ENCODE measurements around the gene BIRC5.
A peak's percentile ranks its signal among the peaks of the same experiment; 100 is the strongest.

BIRC5 gene

DNA sequence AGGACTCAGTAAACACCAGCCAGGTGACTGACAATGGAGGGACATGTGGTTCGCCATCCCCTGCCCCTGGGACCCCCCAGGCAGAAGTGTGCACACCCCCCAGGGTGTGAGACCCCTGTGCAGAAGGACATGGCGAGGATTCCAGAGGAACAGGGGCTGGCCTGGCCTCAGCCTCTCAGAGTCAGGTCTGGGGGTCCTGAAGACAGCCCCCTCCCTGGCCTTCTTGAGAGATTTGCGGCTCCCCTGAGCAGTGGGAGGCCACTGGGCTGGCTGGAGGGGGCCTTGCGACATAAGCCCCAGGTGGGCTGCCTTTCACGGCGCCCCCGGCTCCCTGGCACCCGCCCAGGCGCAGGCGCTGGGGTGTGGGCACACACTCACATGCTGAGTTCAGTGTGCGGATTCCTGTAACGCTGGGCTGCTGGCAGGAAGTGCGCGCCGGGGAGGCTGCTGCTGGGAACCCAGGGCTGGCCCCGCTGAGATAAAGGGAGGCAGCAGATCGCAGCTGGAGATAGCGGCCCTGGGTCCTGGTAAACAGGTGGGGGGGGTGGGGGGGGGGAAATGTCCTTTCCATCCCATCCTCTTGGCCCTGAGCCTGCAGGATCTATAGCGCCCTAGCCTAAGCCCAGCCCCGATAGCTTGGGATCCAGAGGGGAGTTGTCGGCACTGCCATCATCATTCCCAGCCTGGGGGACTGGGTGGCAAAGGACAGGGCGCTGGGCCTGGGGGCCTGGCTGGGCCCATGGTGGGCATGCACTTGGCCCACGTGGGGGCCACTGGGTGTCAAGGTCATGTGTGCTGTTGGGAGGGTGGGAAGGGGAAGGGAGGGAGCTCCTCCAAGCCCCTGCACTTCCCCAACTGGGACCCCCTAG, 44.5 kb downstream of the BIRC5 start:
- DNase-seq (ENCODE audit: extremely low read depth, insufficient read length): peak; percentile 54
- Histone ChIP-seq H3K36me3 (ENCODE audit: control insufficient read depth, insufficient read depth, low read length) (no peaks in the 10 kb centered on the region), H3K27me3 (replicated peaks; ENCODE audit: control insufficient read depth, insufficient read depth, low read length) (no peaks in the 10 kb centered on the region; the same call in 1 of the 2 replicates), H3K4me3 (replicated peaks; ENCODE audit: low read depth, low read length) (no peak overlapping the region)
- TF ChIP-seq, protein P1, sequence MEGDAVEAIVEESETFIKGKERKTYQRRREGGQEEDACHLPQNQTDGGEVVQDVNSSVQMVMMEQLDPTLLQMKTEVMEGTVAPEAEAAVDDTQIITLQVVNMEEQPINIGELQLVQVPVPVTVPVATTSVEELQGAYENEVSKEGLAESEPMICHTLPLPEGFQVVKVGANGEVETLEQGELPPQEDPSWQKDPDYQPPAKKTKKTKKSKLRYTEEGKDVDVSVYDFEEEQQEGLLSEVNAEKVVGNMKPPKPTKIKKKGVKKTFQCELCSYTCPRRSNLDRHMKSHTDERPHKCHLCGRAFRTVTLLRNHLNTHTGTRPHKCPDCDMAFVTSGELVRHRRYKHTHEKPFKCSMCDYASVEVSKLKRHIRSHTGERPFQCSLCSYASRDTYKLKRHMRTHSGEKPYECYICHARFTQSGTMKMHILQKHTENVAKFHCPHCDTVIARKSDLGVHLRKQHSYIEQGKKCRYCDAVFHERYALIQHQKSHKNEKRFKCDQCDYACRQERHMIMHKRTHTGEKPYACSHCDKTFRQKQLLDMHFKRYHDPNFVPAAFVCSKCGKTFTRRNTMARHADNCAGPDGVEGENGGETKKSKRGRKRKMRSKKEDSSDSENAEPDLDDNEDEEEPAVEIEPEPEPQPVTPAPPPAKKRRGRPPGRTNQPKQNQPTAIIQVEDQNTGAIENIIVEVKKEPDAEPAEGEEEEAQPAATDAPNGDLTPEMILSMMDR (IDR thresholded peaks at IDR 0.05; ENCODE audit: insufficient read depth, low read length, poor library complexity, severe bottlenecking): no peak

DNA sequence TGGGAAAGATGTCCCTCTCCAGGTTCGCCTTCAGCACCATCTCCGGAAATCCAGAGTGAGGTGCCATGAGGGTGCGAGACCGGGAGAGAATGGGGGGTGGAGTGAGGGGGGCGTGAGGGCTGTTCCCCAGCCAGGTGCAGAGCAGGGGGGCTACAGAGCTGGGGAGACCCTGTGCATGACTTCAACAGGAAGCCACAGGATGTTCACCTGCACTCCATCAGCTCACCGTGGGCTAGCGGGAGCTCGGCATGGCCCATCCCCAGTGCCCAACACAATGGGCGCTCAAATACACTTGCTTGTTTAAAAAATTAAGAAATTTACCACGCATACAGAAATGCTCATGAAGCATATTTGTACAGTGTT, 45.1 kb downstream of the BIRC5 start:
- TF ChIP-seq, protein P1 (IDR thresholded peaks at IDR 0.05; ENCODE audit: insufficient read depth, low read length, poor library complexity, severe bottlenecking): no peak
- no peak for DNase-seq (ENCODE audit: extremely low read depth, insufficient read length)
- Histone ChIP-seq H3K4me3 (replicated peaks; ENCODE audit: low read depth, low read length) (no peak overlapping the region), H3K27me3 (replicated peaks; ENCODE audit: control insufficient read depth, insufficient read depth, low read length) (no peaks in the 10 kb centered on the region; the same call in 1 of the 2 replicates), H3K36me3 (ENCODE audit: control insufficient read depth, insufficient read depth, low read length) (no peaks in the 10 kb centered on the region)

DNA sequence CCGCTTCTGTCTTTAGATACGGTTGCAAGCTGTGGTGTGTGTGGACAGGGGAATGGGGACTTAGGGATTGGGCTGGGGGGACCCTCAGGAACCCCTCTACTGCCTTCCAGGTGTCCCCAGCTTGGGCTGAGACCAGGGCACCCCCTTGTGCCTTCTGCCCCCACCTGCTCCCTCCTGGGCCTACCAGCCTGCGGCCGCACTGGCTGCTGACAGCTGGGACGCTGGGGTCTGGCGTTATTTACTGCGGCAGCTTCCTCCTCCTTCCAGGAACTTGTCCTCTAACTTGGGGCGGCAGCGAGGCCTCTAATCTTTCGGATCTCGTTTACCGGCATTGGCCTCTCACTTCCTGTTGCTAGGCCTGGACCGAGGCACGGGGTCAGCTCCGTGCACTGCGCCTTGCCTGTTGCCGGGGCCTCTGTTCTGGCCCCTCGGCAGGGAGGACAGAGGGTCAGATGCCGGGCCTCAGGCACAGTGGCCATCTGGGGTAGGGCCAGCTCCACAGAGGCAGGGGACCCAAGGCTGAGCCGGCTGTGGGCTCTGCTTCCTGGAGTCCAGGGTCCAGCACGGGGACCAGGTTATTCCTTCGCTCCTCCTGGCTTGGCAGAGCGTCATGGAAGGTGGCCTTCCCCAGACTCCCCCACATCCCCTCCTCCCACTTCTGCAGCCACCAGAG, 49.1 kb downstream of the BIRC5 start:
- no peak overlapping the region for H3K4me3 ChIP-seq (replicated peaks; ENCODE audit: low read depth, low read length)
- no peak for DNase-seq (ENCODE audit: extremely low read depth, insufficient read length)
- no peaks in the 10 kb centered on the region for H3K36me3 ChIP-seq (ENCODE audit: control insufficient read depth, insufficient read depth, low read length)
- TF ChIP-seq, protein P1 (IDR thresholded peaks at IDR 0.05; ENCODE audit: insufficient read depth, low read length, poor library complexity, severe bottlenecking): no peak
- no peaks in the 10 kb centered on the region; the same call in 1 of the 2 replicates for H3K27me3 ChIP-seq (replicated peaks; ENCODE audit: control insufficient read depth, insufficient read depth, low read length)

DNA sequence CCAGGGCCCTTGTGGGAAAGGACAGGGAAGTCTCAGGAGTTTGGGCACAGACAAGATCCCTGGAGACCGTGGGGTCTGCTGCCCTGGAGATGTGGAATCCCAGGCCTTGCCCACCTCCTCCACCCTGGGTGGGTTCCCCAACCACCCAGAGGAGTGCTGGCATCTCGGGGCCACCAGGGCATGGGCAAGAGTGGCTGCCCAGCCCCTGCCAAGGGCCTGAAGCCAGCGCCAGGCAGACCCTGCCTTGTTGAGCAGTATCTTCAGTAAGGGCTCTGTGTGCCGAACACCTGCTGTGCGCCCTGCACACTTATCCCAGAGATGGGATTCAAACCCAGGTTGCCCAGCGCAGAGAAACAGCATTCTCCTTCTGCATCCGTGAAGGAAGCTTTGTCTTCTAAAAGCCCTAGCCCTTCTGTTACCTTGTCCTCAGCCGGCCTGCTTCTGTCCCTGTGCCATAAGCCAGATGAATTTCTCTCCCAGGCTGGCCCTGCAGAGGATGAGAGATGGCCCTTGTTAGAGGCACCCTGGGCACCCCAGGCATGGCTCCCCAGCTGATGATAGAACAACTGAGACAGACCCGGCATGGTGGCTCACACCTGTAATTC, 49.8 kb downstream of the BIRC5 start:
- Histone ChIP-seq H3K27me3 (replicated peaks; ENCODE audit: control insufficient read depth, insufficient read depth, low read length) (no peaks in the 10 kb centered on the region; the same call in 1 of the 2 replicates), H3K36me3 (ENCODE audit: control insufficient read depth, insufficient read depth, low read length) (no peaks in the 10 kb centered on the region), H3K4me3 (replicated peaks; ENCODE audit: low read depth, low read length) (no peak overlapping the region)
- TF ChIP-seq, protein P1 (IDR thresholded peaks at IDR 0.05; ENCODE audit: insufficient read depth, low read length, poor library complexity, severe bottlenecking): no peak
- DNase-seq (ENCODE audit: extremely low read depth, insufficient read length): no peak

DNA sequence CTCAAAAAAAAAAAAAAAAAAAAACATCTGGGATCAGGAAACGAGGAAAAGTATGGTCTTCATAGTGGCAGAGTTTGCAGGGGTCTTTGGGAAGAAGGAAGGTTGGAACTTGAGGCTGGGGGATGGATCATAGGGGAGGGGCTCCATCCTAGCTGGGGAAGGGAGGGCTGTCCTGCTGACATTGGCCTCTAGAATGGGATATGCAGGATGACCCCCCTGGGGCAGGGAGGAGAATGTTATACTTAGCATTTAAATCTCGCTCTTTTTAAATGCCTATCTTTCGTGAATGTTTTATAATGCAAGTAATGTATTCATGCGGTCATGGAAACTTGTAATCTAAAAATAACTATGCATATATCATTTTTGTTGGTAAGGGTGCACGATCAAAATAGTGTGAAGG, 50.5 kb downstream of the BIRC5 start:
- Histone ChIP-seq H3K4me3 (replicated peaks; ENCODE audit: low read depth, low read length) (no peak overlapping the region), H3K36me3 (ENCODE audit: control insufficient read depth, insufficient read depth, low read length) (no peaks in the 10 kb centered on the region), H3K27me3 (replicated peaks; ENCODE audit: control insufficient read depth, insufficient read depth, low read length) (no peaks in the 10 kb centered on the region; the same call in 1 of the 2 replicates)
- TF ChIP-seq, protein P1 (IDR thresholded peaks at IDR 0.05; ENCODE audit: insufficient read depth, low read length, poor library complexity, severe bottlenecking): no peak
- DNase-seq (ENCODE audit: extremely low read depth, insufficient read length): no peak
